Chondrocyte (in vitro differentiated cells): ENCODE measurements around the gene IFI30. TPM values are rescaled to one million over a fixed set of nuclear protein-coding genes. Genes with fewer than 3 reads are reported as not detected.

Experiments used
- DNase-seq: peaks from one replicate; pipeline ENCODE4 v3.0.0; 2021; ENCODE audit warnings: mixed read lengths, low spot score
- H3K27ac Mint-ChIP-seq: one replicate; pipeline ENCODE4 v1.8.0; 2021; ENCODE audit warnings: mild to moderate bottlenecking, moderate library complexity, mixed read lengths; ENCODE audit not compliant: unreplicated experiment
- H3K27me3 Mint-ChIP-seq: 2 replicates; pipeline ENCODE4 v1.8.0; 2021; ENCODE audit warnings: low read depth, mixed read lengths
- H3K36me3 Mint-ChIP-seq: 2 replicates; pipeline ENCODE4 v1.8.0; 2021; ENCODE audit warnings: low read depth, mixed read lengths
- H3K4me1 Mint-ChIP-seq: 2 replicates; pipeline ENCODE4 v1.8.0; 2021; ENCODE audit warnings: low read depth, mild to moderate bottlenecking, mixed read lengths
- H3K4me3 Mint-ChIP-seq: one replicate; pipeline ENCODE4 v1.8.0; 2021; ENCODE audit warnings: mild to moderate bottlenecking, moderate library complexity, mixed read lengths; ENCODE audit not compliant: unreplicated experiment
- H3K9me3 Mint-ChIP-seq: 2 replicates; pipeline ENCODE4 v1.8.0; 2021; ENCODE audit warnings: low read depth, mixed read lengths
- total RNA-seq: library from RNA; stranded (reverse); gene quantifications from 3 replicates; pipeline ENCODE4 v1.2.1, GENCODE V29; 2021
- TF ChIP-seq, protein P1 (sequence below): fragments of 200-600 bp; sonication (generic); IDR thresholded peaks from 2 replicates; pipeline ENCODE4 v1.5.0; 2021; ENCODE audit warnings: antibody characterized with exemption, mild to moderate bottlenecking, moderate library complexity

The IFI30 gene
- total RNA-seq, 1 donor from 2014 or later: 2.1 TPM

GRCh38 chr19:18160493-18160970 is 13.1 kb upstream of the IFI30 start:
- TF ChIP-seq, protein P1, sequence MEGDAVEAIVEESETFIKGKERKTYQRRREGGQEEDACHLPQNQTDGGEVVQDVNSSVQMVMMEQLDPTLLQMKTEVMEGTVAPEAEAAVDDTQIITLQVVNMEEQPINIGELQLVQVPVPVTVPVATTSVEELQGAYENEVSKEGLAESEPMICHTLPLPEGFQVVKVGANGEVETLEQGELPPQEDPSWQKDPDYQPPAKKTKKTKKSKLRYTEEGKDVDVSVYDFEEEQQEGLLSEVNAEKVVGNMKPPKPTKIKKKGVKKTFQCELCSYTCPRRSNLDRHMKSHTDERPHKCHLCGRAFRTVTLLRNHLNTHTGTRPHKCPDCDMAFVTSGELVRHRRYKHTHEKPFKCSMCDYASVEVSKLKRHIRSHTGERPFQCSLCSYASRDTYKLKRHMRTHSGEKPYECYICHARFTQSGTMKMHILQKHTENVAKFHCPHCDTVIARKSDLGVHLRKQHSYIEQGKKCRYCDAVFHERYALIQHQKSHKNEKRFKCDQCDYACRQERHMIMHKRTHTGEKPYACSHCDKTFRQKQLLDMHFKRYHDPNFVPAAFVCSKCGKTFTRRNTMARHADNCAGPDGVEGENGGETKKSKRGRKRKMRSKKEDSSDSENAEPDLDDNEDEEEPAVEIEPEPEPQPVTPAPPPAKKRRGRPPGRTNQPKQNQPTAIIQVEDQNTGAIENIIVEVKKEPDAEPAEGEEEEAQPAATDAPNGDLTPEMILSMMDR: no peak
- Mint-ChIP-seq H3K9me3 (no peaks in the 10 kb centered on the region), H3K27ac (no peak overlapping the region), H3K4me3 (peak overlapping the region; percentile 42), H3K27me3 (no peaks in the 10 kb centered on the region), H3K36me3 (peaks cover 6% of the 10 kb centered on the region), H3K4me1 (peaks cover 23% of the 10 kb centered on the region)
- no peak for DNase-seq

- Mint-ChIP-seq H3K36me3 (peaks cover 11% of the 10 kb centered on the region), H3K4me1 (peaks cover 22% of the 10 kb centered on the region), H3K4me3 (peak overlapping the region; percentile 42), H3K27me3 (no peaks in the 10 kb centered on the region), H3K9me3 (no peaks in the 10 kb centered on the region), H3K27ac (no peak overlapping the region)
- TF ChIP-seq, protein P1: peak; percentile 78
- DNase-seq: no peak
Measured at GRCh38 chr19:18160971-18161635, 12.5 kb upstream of the IFI30 start.

GRCh38 chr19:18161636-18162002 is 12.0 kb upstream of the IFI30 start:
- TF ChIP-seq, protein P1: no peak
- H3K27ac Mint-ChIP-seq: no peak overlapping the region
- no peaks in the 10 kb centered on the region for H3K27me3 Mint-ChIP-seq

DNA sequence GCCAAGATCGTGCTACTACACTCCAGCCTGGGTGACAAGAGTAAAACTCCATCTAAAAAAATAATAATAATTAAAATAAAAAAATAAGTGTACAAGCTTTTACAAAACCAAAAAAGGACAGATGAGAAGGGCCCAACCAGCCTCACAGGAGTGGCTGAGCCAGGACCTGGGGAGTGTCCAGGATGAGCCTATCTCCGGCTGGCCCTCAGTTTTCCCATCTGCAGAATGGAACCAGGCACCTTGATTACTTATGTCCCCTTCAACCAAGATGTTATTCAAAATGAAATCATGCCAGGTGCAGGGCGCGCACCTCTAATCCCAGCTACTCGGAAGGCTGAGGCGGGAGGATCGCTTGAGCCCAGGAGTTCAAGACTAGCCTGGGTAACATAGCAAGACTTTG is 9.5 kb upstream of the IFI30 start:
- Mint-ChIP-seq H3K4me3 (no peak overlapping the region), H3K36me3 (peaks cover 24% of the 10 kb centered on the region), H3K9me3 (no peaks in the 10 kb centered on the region), H3K4me1 (peaks cover 6% of the 10 kb centered on the region), H3K27ac (no peak overlapping the region), H3K27me3 (no peaks in the 10 kb centered on the region)
- DNase-seq: no peak
- TF ChIP-seq, protein P1: no peak

More at GRCh38 chr19:18161636-18162002, 12.0 kb upstream of the IFI30 start:
- Mint-ChIP-seq H3K9me3 (no peaks in the 10 kb centered on the region), H3K36me3 (peaks cover 13% of the 10 kb centered on the region), H3K4me3 (no peak overlapping the region), H3K4me1 (peaks cover 17% of the 10 kb centered on the region)
- no peak for DNase-seq

DNA sequence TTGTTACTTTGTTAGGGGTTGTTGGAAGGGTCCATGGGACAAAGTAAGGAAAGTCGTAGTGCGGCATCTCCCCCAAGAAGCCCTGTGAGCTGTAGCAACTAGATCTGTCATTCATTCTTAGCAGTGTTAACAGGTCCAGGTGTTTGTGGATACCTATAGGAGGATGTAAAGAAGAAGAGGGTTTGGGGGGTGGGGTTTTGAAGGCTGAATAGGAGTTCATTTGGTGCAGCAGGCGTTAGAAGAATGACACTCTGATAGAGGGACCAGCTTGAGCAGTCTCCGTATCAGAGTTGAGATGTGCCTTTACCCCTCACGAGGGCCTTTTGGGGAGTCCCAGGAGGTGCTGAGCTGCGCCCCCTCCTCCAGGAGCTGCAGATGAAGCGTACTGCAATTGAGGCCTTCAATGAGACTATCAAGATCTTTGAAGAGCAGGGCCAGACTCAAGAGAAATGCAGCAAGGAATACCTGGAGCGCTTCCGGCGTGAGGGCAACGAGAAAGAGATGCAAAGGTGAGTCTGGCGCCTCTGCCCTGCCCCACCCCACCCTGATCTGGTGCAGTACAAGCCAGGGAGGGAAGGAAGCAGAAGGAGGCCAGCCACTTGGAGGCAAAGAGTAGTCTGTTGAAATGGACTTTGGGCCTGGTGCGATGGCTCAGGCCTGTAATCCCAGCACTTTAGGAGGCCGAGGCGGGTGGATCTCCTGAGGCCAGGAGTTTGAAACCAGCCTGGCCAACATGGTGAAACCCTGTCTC is 7.6 kb upstream of the IFI30 start:
- no peak overlapping the region for H3K27ac Mint-ChIP-seq
- H3K27me3 Mint-ChIP-seq: no peaks in the 10 kb centered on the region
- no peak for DNase-seq
- no peak overlapping the region for H3K4me3 Mint-ChIP-seq
- peaks cover 27% of the 10 kb centered on the region for H3K36me3 Mint-ChIP-seq
- TF ChIP-seq, protein P1: no peak
- H3K9me3 Mint-ChIP-seq: no peaks in the 10 kb centered on the region
- H3K4me1 Mint-ChIP-seq: no peaks in the 10 kb centered on the region
